H1 (cell line): Measurements from ENCODE around the gene RGS16. TPM values are rescaled to one million over a fixed set of nuclear protein-coding genes. Genes with fewer than 3 reads are reported as not detected.

Source experiments
- CTCF ChIA-PET: fragments of 300-600 bp; sonication (Branson Sonifier 250); formaldehyde crosslinking; loops from one replicate; lab custom pipeline; 2021; ENCODE audit not compliant: partially characterized antibody; lab: Charles Lee
- POLR2A ChIA-PET: fragments of 300-600 bp; sonication (Branson Sonifier 250); formaldehyde crosslinking; loops from one replicate; lab custom pipeline; 2021; ENCODE audit warnings: inconsistent platforms; ENCODE audit not compliant: partially characterized antibody; lab: Charles Lee
- DNase-seq, 2 experiments: peaks; one replicate each; pipeline versions ENCODE4 v3.0.0 to v3.0.0-alpha.2; 2010 to 2022; ENCODE audit warnings: low spot score in 2 of 2, low read depth in 1 of 2, mixed read lengths in 1 of 2
- FAIRE-seq: peaks from 2 replicates; lab custom pipeline; 2011; peaks lifted over from hg19 to GRCh38; lab: Jason Lieb, UNC
- H2AFZ ChIP-seq: 2 replicates; pipeline ENCODE4 v1.8.1; 2012; ENCODE audit warnings: low read length, inconsistent platforms
- H2AK5ac ChIP-seq: 2 replicates; pipeline ENCODE4 v1.6.1; 2013; ENCODE audit warnings: low read depth, low read length
- H2BK120ac ChIP-seq: replicated peaks from 2 replicates; pipeline ENCODE3; 2013; ENCODE audit warnings: low read depth, low read length, inconsistent platforms
- H2BK12ac ChIP-seq: 2 replicates; pipeline ENCODE4 v1.6.1; 2013; ENCODE audit warnings: low read depth, low read length
- H2BK15ac ChIP-seq: 2 replicates; pipeline ENCODE4 v1.6.1; 2013; ENCODE audit warnings: low read length
- H2BK20ac ChIP-seq: 2 replicates; pipeline ENCODE4 v1.6.1; 2013; ENCODE audit warnings: low read length
- H2BK5ac ChIP-seq: 2 replicates; pipeline ENCODE4 v1.6.1; 2013; ENCODE audit warnings: low read depth, low read length
- H3K14ac ChIP-seq: 2 replicates; pipeline ENCODE4 v1.6.1; 2013; ENCODE audit warnings: inconsistent platforms; ENCODE audit not compliant: insufficient read length
- H3K18ac ChIP-seq: 2 replicates; pipeline ENCODE4 v1.6.1; 2013; ENCODE audit warnings: low read length; ENCODE audit errors: extremely low read depth
- H3K23ac ChIP-seq: 2 replicates; pipeline ENCODE4 v1.6.1; 2013; ENCODE audit warnings: inconsistent platforms; ENCODE audit not compliant: insufficient read length
- H3K23me2 ChIP-seq: 2 replicates; pipeline ENCODE4 v1.6.1; 2013; ENCODE audit warnings: low read depth, low read length
- H3K27ac ChIP-seq: 2 replicates; pipeline ENCODE4 v1.6.1; 2011; ENCODE audit warnings: low read depth, low read length, inconsistent platforms
- H3K27me3 ChIP-seq, 4 experiments: replicated peaks in 1 of 4; 1 replicate in 1 of 4; 2 replicates in 3 of 4; pipeline versions ENCODE4 v1.6.1 to v1.8.1; 2011 to 2013; ENCODE audit warnings: low read length in 3 of 4, mild to moderate bottlenecking in 3 of 4, inconsistent platforms in 2 of 4, mixed read lengths in 2 of 4, moderate library complexity in 1 of 4; ENCODE audit not compliant: control insufficient read depth in 3 of 4, insufficient read depth in 3 of 4; ENCODE audit errors: extremely low read depth in 1 of 4
- H3K36me3 ChIP-seq, 4 experiments: 2 replicates each; pipeline versions ENCODE4 v1.6.1 to v1.8.1; 2011 to 2013; ENCODE audit warnings: mild to moderate bottlenecking in 4 of 4, low read length in 3 of 4, moderate library complexity in 2 of 4, control low read depth in 1 of 4, inconsistent platforms in 1 of 4; ENCODE audit not compliant: insufficient read depth in 4 of 4, control insufficient read depth in 2 of 4
- H3K4ac ChIP-seq: replicated peaks from 2 replicates; pipeline ENCODE3; 2013; ENCODE audit warnings: low read length, low read depth, mixed read lengths, inconsistent platforms; ENCODE audit not compliant: insufficient read length
- H3K4me1 ChIP-seq, 4 experiments: replicated peaks in 1 of 4; 1 replicate in 1 of 4; 2 replicates in 3 of 4; pipeline versions ENCODE4 v1.6.1 to v1.8.1; 2011 to 2013; ENCODE audit warnings: low read length in 3 of 4, inconsistent platforms in 2 of 4, mixed read lengths in 1 of 4; ENCODE audit not compliant: insufficient read depth in 4 of 4, control insufficient read depth in 3 of 4
- H3K4me2 ChIP-seq, 2 experiments: 2 replicates each; pipeline versions ENCODE4 v1.6.1 to v1.8.1; 2011 to 2013; ENCODE audit warnings: low read depth in 2 of 2, low read length in 2 of 2, control low read depth in 1 of 2, inconsistent platforms in 1 of 2, mild to moderate bottlenecking in 1 of 2; ENCODE audit not compliant: insufficient read depth in 1 of 2
- H3K4me3 ChIP-seq, 4 experiments: fragments of 200-600, 300-600 bp in 1 of 4; sonication (generic), shearing (Covaris generic), sonication (Bioruptor Twin) in 1 of 4; 2 replicates each; pipeline versions ENCODE4 v1.5.1 to v1.8.1; 2011 to 2016; ENCODE audit warnings: low read length in 4 of 4, low read depth in 3 of 4, control low read depth in 2 of 4, inconsistent platforms in 2 of 4, mild to moderate bottlenecking in 2 of 4, mixed read lengths in 1 of 4, moderate library complexity in 1 of 4; ENCODE audit not compliant: insufficient read depth in 2 of 4; ENCODE audit errors: extremely low read depth in 1 of 4
- H3K56ac ChIP-seq: replicated peaks from 2 replicates; pipeline ENCODE3; 2013; ENCODE audit warnings: low read depth, mild to moderate bottlenecking, mixed read lengths, low read length, inconsistent platforms; ENCODE audit not compliant: insufficient read length
- H3K79me1 ChIP-seq: 2 replicates; pipeline ENCODE4 v1.6.1; 2013; ENCODE audit warnings: low read depth, low read length, control low read depth
- H3K79me2 ChIP-seq, 2 experiments: 2 replicates each; pipeline versions ENCODE4 v1.6.1 to v1.8.1; 2012 to 2013; ENCODE audit warnings: low read length in 2 of 2, mild to moderate bottlenecking in 2 of 2, inconsistent platforms in 1 of 2; ENCODE audit not compliant: insufficient read depth in 2 of 2, control insufficient read depth in 1 of 2
- H3K9ac ChIP-seq, 4 experiments: replicated peaks in 1 of 4; 1 replicate in 1 of 4; 2 replicates in 3 of 4; pipeline versions ENCODE4 v1.6.1 to v1.8.1; 2011 to 2013; ENCODE audit warnings: low read depth in 3 of 4, low read length in 3 of 4, control low read depth in 2 of 4, mild to moderate bottlenecking in 2 of 4, moderate library complexity in 2 of 4, inconsistent platforms in 1 of 4; ENCODE audit errors: extremely low read depth in 1 of 4
- H3K9me3 ChIP-seq, 2 experiments: 2 replicates each; pipeline versions ENCODE4 v1.6.1 to v1.8.1; 2012 to 2013; ENCODE audit warnings: mild to moderate bottlenecking in 2 of 2, moderate library complexity in 2 of 2, control low read depth in 1 of 2, inconsistent platforms in 1 of 2, low read depth in 1 of 2, low read length in 1 of 2, mixed read lengths in 1 of 2; ENCODE audit not compliant: insufficient read depth in 2 of 2
- H4K20me1 ChIP-seq, 2 experiments: replicated peaks in 1 of 2; 2 replicates each; pipeline versions ENCODE3 to v1.8.1; 2011 to 2013; ENCODE audit warnings: inconsistent platforms in 2 of 2, low read length in 2 of 2, mild to moderate bottlenecking in 1 of 2; ENCODE audit not compliant: insufficient read depth in 2 of 2, control insufficient read depth in 1 of 2
- H4K5ac ChIP-seq: 2 replicates; pipeline ENCODE4 v1.6.1; 2013; ENCODE audit warnings: low read length, low read depth, mixed read lengths, inconsistent platforms; ENCODE audit not compliant: insufficient read length
- H4K8ac ChIP-seq: 2 replicates; pipeline ENCODE4 v1.8.0; 2013; ENCODE audit warnings: mild to moderate bottlenecking, moderate library complexity, low read length, inconsistent platforms; ENCODE audit not compliant: insufficient read depth; ENCODE audit errors: extremely low read depth
- H4K91ac ChIP-seq: replicated peaks from 2 replicates; pipeline ENCODE3; 2013; ENCODE audit warnings: low read length, mixed read lengths, inconsistent platforms; ENCODE audit not compliant: insufficient read length
- GABPA ChIP-seq: IDR thresholded peaks from 2 replicates; pipeline ENCODE4 v1.6.1; 2011; ENCODE audit warnings: mild to moderate bottlenecking, low read length, moderate library complexity, borderline replicate concordance; ENCODE audit not compliant: insufficient read depth
- RFX5 ChIP-seq: IDR thresholded peaks from 2 replicates; pipeline ENCODE4 v1.6.1; 2011; ENCODE audit warnings: low read depth, low read length, improper control_type of control experiment, borderline replicate concordance
- ZNF274 ChIP-seq: IDR thresholded peaks from 2 replicates; pipeline ENCODE4 v1.7.0; 2012; ENCODE audit warnings: low read length, borderline replicate concordance; ENCODE audit errors: extremely low read depth
- WGBS, 2 experiments: shearing (Covaris generic) in 1 of 2; methylation state at CpG; one replicate each; pipeline versions ENCODE4 v1.1.6 to v1.1.7; 2013 to 2015; ENCODE audit warnings: low lambda C conversion rate in 2 of 2, mixed read lengths in 2 of 2, inconsistent platforms in 1 of 2, low coverage in 1 of 2, missing lambda C conversion rate in 1 of 2; ENCODE audit not compliant: insufficient replicate concordance in 2 of 2, insufficient coverage in 1 of 2, insufficient read length in 1 of 2; ENCODE audit errors: extremely low coverage in 1 of 2, missing lambda C conversion rate in 1 of 2; 5-methylcytosine and 5-hydroxymethylcytosine counted together
- polyA plus RNA-seq, 7 experiments: library from polyadenylated mRNA; depleted of rRNA in 3 of 7; stranded (reverse) in 5 of 7; unstranded in 2 of 7; fragments of >200 nt in 5 of 7; fragments of 200-250 nt in 2 of 7; gene quantifications; 1 replicate in 5 of 7; 2 replicates in 1 of 7; 4 replicates in 1 of 7; pipeline versions ENCODE4 v1.2.1 to v1.2.3, GENCODE V29; 2011 to 2013; ENCODE audit warnings: missing spikeins in 2 of 7, mixed read lengths in 2 of 7
- total RNA-seq: library from RNA; stranded (reverse); fragmentation: NEBNext Ultra II Directional; extraction: Animal tissue kit (Norgen Biotek cat#: 25700); gene quantifications from 2 replicates; pipeline ENCODE4 v1.2.1, GENCODE V29; 2021
- TF ChIP-seq, protein P1 (sequence below): IDR thresholded peaks from 2 replicates; pipeline ENCODE4 v1.6.1; 2012; ENCODE audit warnings: low read length, inconsistent platforms

RGS16 gene
- total and polyA plus RNA-seq, 2 of the 8 experiments (the other 6 are each of a cell fraction or from before 2014, with no cell fraction given): 5.7 to 9.8 TPM

DNA sequence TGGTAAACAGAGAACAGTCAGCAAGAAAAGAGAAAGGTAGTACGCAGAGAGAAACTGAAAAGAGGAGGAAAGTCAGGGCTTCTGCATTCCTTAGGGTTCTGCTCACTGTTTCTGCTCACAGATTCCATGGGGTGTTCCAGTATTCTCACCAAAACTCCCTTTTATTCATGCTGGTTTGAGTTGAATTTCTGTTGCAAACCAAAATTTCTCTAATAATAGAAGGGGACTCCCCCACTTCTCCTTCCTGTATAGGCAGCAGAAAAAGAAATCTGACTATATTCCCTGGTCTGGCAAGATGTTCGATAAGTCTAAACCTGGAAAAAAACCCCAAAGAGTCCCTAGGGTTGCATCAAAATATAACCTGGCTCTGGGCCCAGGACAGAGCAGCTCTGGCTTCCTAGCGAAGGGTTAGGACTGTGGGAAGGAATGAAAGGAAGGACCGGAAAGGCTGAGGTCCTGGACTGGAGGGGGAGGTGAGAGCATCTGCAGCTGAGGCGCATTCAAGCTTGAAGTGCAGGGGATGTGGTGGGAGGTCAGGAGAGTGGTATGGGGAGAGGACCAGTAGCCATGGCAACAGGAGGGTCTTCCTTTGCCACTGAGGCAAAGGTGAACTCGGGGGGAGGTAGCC is 18.8 kb upstream of the RGS16 start:
- DNase-seq (no peak), FAIRE-seq (no peak)
- Histone ChIP-seq H3K9ac (no peak overlapping the region), H2BK12ac (peak overlapping the region; percentile 50; the same call in 1 of the 2 replicates), H3K4me3 (no peak overlapping the region), H4K5ac (no peak overlapping the region), H3K79me1 (no peaks in the 10 kb centered on the region), H3K4me1 (peaks cover 2 to 10% (median 5%) of the 10 kb centered on the region in 4 experiments; a peak in 6 of 7 replicates), H3K23ac (no peak overlapping the region), H2AFZ (no peak overlapping the region), H3K9me3 (no peaks in the 10 kb centered on the region), H4K91ac (no peak overlapping the region), H3K27me3 (0 out of 7 replicates have a peak, but pooled peaks cover 0 to under 1% (median 0%) of the 10 kb centered on the region in 4 experiments), H3K27ac (no peak overlapping the region), H3K56ac (no peak overlapping the region), H2BK15ac (no peak overlapping the region), H3K79me2 (no peaks in the 10 kb centered on the region), H3K23me2 (no peaks in the 10 kb centered on the region; the same call in 1 of the 2 replicates), H3K4me2 (no peak overlapping the region), H3K36me3 (no peaks in the 10 kb centered on the region), H2AK5ac (no peak overlapping the region), H2BK120ac (no peak overlapping the region), H3K14ac (no peak overlapping the region), H4K20me1 (no peaks in the 10 kb centered on the region), H2BK5ac (no peak overlapping the region; the same call in 1 of the 2 replicates), H4K8ac (no peak overlapping the region), H3K4ac (no peak overlapping the region), H2BK20ac (no peak overlapping the region; the same call in 1 of the 2 replicates), H3K18ac (no peak overlapping the region)
- CTCF ChIA-PET: interaction anchor here (0.8 to 1.7 kb wide), 6 partner anchors 11 to 163 kb away, joined by 3 to 14 read pairs (median 4); no protein-coding TSS in a partner anchor
- WGBS, 2 experiments: 75% methylated on average over 6 of the region's 6 CpGs; no CpG with 5 or more reads in 1 of the 2 experiments
- TF ChIP-seq RFX5 (no peak), ZNF274 (no peak), GABPA (no peak)
- TF ChIP-seq, protein P1, sequence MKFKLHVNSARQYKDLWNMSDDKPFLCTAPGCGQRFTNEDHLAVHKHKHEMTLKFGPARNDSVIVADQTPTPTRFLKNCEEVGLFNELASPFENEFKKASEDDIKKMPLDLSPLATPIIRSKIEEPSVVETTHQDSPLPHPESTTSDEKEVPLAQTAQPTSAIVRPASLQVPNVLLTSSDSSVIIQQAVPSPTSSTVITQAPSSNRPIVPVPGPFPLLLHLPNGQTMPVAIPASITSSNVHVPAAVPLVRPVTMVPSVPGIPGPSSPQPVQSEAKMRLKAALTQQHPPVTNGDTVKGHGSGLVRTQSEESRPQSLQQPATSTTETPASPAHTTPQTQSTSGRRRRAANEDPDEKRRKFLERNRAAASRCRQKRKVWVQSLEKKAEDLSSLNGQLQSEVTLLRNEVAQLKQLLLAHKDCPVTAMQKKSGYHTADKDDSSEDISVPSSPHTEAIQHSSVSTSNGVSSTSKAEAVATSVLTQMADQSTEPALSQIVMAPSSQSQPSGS: no peak
- POLR2A ChIA-PET: interaction anchor here (15.8 kb wide), 1 partner anchor 8 kb away, joined by 107 read pairs; no protein-coding TSS in a partner anchor
